GM13976 (cell line): ENCODE measurements around the gene TENM4.

Experiments
- DNase-seq: peaks from one replicate; pipeline ENCODE4 v3.0.0; 2012; ENCODE audit warnings: low spot score
- CTCF ChIP-seq: IDR thresholded peaks from 2 replicates; pipeline ENCODE4 v1.5.1; 2012; ENCODE audit warnings: borderline replicate concordance, mild to moderate bottlenecking; ENCODE audit not compliant: insufficient read depth; ENCODE audit errors: extremely low read depth, missing control alignments, control extremely low read depth
- in situ Hi-C: fragments of 300-500 bp; cut with MboI; formaldehyde crosslinking; loops from one replicate; pipeline ENCODE4 v1.12.0; 2022; ENCODE audit warnings: low sequenced_read_pairs, mixed read lengths, inconsistent platforms; ENCODE audit not compliant: unreplicated experiment

Gene TENM4

GRCh38 chr11:78975081-78975480 lies 465.7 kb downstream of the TENM4 start:
- TF ChIP-seq CTCF = no peak
- no peak for DNase-seq
- in situ Hi-C loops = no loop called here

GRCh38 chr11:78973876-78974275 lies 467.0 kb downstream of the TENM4 start:
- no peak for TF ChIP-seq CTCF
- no peak for DNase-seq
- in situ Hi-C loops = no loop called here

- no peak for TF ChIP-seq CTCF
- in situ Hi-C loops = no loop called here
- DNase-seq = no peak
Measured at GRCh38 chr11:78972590-78972989, 468.2 kb downstream of the TENM4 start.

GRCh38 chr11:78972177-78972576 lies 468.7 kb downstream of the TENM4 start:
- DNase-seq = no peak

GRCh38 chr11:78967811-78968210 lies 473.0 kb downstream of the TENM4 start:
- TF ChIP-seq CTCF = no peak
- no peak for DNase-seq
- in situ Hi-C loops = no loop called here

More at GRCh38 chr11:78972177-78972576, 468.7 kb downstream of the TENM4 start:
- TF ChIP-seq CTCF = no peak
- in situ Hi-C loops = no loop called here

GRCh38 chr11:78965432-78965831 lies 475.4 kb downstream of the TENM4 start:
- TF ChIP-seq CTCF = no peak
- in situ Hi-C loops = no loop called here
- no peak for DNase-seq

GRCh38 chr11:78961937-78962701 lies 478.7 kb downstream of the TENM4 start:
- TF ChIP-seq CTCF = no peak
- in situ Hi-C loops = no loop called here
- no peak for DNase-seq
